ENCODE data around the gene ANKRD33B. TPM values are rescaled to one million over a fixed set of nuclear protein-coding genes. Genes with fewer than 3 reads are reported as not detected.

ANKRD33B gene
- total RNA-seq, 1 experiment from 2014 or later, result 10.9 TPM

GRCh38 chr5:10624679-10625078 is 60.8 kb downstream of the ANKRD33B start:
- ChIA-PET POLR2A (no interaction called here), RAD21 (ENCODE audit: low non-redundant PET in 1 of 2, low total read pairs in 2 of 2, uncharacterized antibody in 2 of 2, unreplicated experiment in 2 of 2) (no interaction called here), CTCF (no interaction called here)
- H3K9me3 ChIP-seq (ENCODE audit: control insufficient read depth in 1 of 2, insufficient read depth in 1 of 2, low read depth in 1 of 2, low read length in 2 of 2), result no peaks in the 10 kb centered on the region
- H3K9me2 ChIP-seq (ENCODE audit: insufficient read depth), result no peaks in the 10 kb centered on the region
- no peaks in the 10 kb centered on the region for H4K20me1 ChIP-seq (ENCODE audit: insufficient read depth)
- H3K4me2 ChIP-seq (ENCODE audit: low read length), result no peak overlapping the region
- TF ChIP-seq MAX (IDR thresholded peaks at IDR 0.05) (no peak), REST (IDR thresholded peaks at IDR 0.05; ENCODE audit: low read depth) (no peak)
- ATAC-seq, result no peak
- intact Hi-C loops (cut with micrococcal nuclease), result no loop called here
- H2AFZ ChIP-seq (ENCODE audit: low read depth, low read length, poor library complexity, severe bottlenecking), result no peak overlapping the region
- H3K4me1 ChIP-seq (ENCODE audit: control insufficient read depth in 1 of 2, insufficient read depth in 2 of 2, low read length in 2 of 2), result peaks cover 12 to 27% of the 10 kb centered on the region in 2 experiments
- no peak overlapping the region for H3K4me3 ChIP-seq (replicated peaks in 1 of 2; ENCODE audit: low read depth in 1 of 2, low read length in 2 of 2)
- no peak overlapping the region for H3K27ac ChIP-seq (ENCODE audit: low read depth, low read length)
- no TSS peak for BruUV-seq (replicated peaks)
- H3K79me2 ChIP-seq (ENCODE audit: insufficient read depth, low read length), result peaks cover 17% of the 10 kb centered on the region; the same call in 1 of the 2 replicates
- no peak overlapping the region for H3K9ac ChIP-seq (ENCODE audit: low read length)
- no peaks in the 10 kb centered on the region for H3K27me3 ChIP-seq (ENCODE audit: insufficient read depth, low read length)
- DNase-seq (ENCODE audit: low read depth, low spot score), result no peak
- H3K36me3 ChIP-seq (ENCODE audit: control insufficient read depth in 1 of 2, insufficient read depth in 2 of 2, low read length in 2 of 2), result 0 out of 4 replicates have a peak, but pooled peaks cover 0 to 4% of the 10 kb centered on the region in 2 experiments

- ChIA-PET POLR2A (no interaction called here), CTCF (interaction anchor here (2.6 kb wide), 1 partner anchor 172 kb away, joined by 94 read pairs; no protein-coding TSS in a partner anchor), RAD21 (ENCODE audit: low non-redundant PET in 1 of 2, low total read pairs in 2 of 2, uncharacterized antibody in 2 of 2, unreplicated experiment in 2 of 2) (interaction anchor here in 1 of 2 experiments (3.1 kb wide), 1 partner anchor 174 kb away, joined by 21 read pairs; no protein-coding TSS in a partner anchor)
- Histone ChIP-seq H3K4me1 (ENCODE audit: control insufficient read depth in 1 of 2, insufficient read depth in 2 of 2, low read length in 2 of 2) (peaks cover 12 to 39% of the 10 kb centered on the region in 2 experiments), H3K9me2 (ENCODE audit: insufficient read depth) (no peaks in the 10 kb centered on the region), H3K4me2 (ENCODE audit: low read length) (no peak overlapping the region), H3K27ac (ENCODE audit: low read depth, low read length) (no peak overlapping the region), H3K36me3 (ENCODE audit: control insufficient read depth in 1 of 2, insufficient read depth in 2 of 2, low read length in 2 of 2) (peaks cover 0 to 8% of the 10 kb centered on the region in 2 experiments; a peak in 1 of 4 replicates), H3K4me3 (replicated peaks in 1 of 2; ENCODE audit: low read depth in 1 of 2, low read length in 2 of 2) (no peak overlapping the region), H3K27me3 (ENCODE audit: insufficient read depth, low read length) (no peaks in the 10 kb centered on the region), H3K9me3 (ENCODE audit: control insufficient read depth in 1 of 2, insufficient read depth in 1 of 2, low read depth in 1 of 2, low read length in 2 of 2) (no peaks in the 10 kb centered on the region; a peak in 1 of 4 replicates), H3K79me2 (ENCODE audit: insufficient read depth, low read length) (peaks cover 18% of the 10 kb centered on the region; the same call in 1 of the 2 replicates), H4K20me1 (ENCODE audit: insufficient read depth) (no peaks in the 10 kb centered on the region), H3K9ac (ENCODE audit: low read length) (no peak overlapping the region), H2AFZ (ENCODE audit: low read depth, low read length, poor library complexity, severe bottlenecking) (no peak overlapping the region)
- DNase-seq (ENCODE audit: low read depth, low spot score) (no peak), ATAC-seq (no peak)
- BruUV-seq (replicated peaks), result no TSS peak
- intact Hi-C loops (cut with micrococcal nuclease), result no loop called here
- TF ChIP-seq MAX (IDR thresholded peaks at IDR 0.05), result no peak
- no peak for TF ChIP-seq JUND (IDR thresholded peaks at IDR 0.05)
- no peak for TF ChIP-seq EZH2 (IDR thresholded peaks at IDR 0.05)
- TF ChIP-seq TCF7L2 (IDR thresholded peaks at IDR 0.05; ENCODE audit: borderline replicate concordance, extremely low read depth, insufficient read depth, insufficient read length), result no peak
- no peak for TF ChIP-seq ELF1 (IDR thresholded peaks at IDR 0.05; ENCODE audit: borderline replicate concordance, low read depth)
- TF ChIP-seq CTCF (IDR thresholded peaks at IDR 0.05 in 2 of 3, conservative IDR thresholded peaks at IDR 0.05 in 1 of 3; ENCODE audit: borderline replicate concordance in 1 of 3, insufficient read depth in 1 of 3, low read depth in 2 of 3, low read length in 2 of 3), result no peak
Measured at GRCh38 chr5:10625700-10626472, 62.0 kb downstream of the ANKRD33B start.

Data from HCT116 (cell line).